GM21529 (cell line): ENCODE results near the gene IFNGR1.
"Not testable (repeated sequence)": the region's sequence is repeated elsewhere in the genome, so short reads cannot be mapped to it uniquely, and the experiment has no call there.

Experiments
- ATAC-seq: cut with Tn5 transposase; IDR thresholded peaks from one replicate; pipeline ENCODE4 v1.9.1; 2021; ENCODE audit not compliant: unreplicated experiment

IFNGR1 gene

DNA sequence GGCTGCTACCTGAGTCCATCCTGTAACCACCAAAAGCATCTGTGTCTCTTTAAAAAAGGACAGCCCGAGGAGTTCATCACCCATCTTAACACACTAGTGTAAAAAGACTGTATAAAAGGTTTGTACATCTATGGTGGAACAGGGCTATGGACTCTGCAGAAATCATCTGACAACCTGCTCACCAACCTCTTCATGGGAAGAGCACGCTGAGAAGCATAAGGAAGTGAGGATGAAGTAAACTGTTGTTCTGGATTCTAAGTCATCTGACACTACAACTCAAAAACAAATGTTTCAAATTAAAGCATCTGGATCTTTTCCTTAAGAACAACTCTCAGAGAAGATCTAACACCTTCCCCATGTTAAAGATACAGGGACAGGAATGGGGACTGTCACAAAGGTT is 5.4 kb downstream of the IFNGR1 start:
- ATAC-seq = no peak

DNA sequence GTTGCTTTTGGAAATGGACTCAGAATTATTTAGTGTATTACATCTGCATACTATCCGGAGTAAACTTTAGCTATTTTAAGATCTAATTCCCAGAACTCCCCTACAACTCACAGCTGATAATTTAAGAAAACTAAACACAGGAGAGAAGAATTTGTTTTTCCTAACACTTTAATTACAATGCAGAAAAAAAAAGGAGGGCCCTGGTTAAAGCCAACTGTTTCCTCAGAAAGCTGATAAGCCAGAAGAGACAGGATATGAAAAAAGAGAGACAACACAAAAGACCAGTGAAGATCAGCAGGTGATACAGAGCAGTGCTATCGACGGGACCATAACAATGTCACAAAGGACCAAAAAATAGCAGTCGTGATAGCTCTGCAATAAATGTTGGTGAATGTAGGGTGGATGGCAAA is 5.8 kb downstream of the IFNGR1 start:
- no peak for ATAC-seq

DNA sequence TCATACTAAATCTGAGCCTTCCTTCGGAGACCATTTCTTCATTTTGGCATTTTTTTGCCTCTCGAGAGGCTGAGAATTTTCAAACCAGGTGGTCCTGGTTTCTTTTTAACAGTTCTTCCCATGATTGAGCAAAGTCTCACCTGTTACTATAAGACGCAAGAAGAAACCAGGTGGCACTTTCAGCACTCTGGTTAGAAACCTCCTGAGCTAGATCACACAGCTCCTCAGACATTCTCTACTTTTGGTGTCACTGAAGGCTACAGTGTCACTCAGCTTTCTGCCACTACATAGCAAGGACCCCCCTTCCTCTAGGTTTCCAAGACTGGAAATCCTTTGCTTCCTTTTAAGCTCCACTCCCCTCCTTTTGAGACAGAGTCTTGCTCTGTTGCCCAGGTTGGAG is 7.3 kb downstream of the IFNGR1 start:
- ATAC-seq = no peak

DNA sequence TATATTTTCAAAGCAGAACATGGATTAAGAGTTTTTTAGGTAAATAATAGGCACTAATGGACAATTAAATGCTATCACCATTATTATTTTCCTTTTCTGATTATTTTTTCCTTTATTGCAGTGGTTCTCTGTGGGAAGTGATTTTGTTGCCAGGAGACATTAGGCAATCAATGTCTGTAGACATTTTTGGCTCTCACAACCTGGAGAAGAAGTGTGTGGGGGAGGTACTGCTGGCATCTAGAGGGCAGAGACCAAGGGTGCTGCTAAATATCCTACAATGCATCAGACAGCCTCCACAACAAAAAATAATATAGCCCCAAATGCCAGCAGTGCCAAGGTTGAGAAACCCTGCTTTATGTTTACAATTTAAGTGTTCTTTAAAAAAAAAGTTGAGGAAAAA is 8.3 kb downstream of the IFNGR1 start:
- ATAC-seq = no peak

DNA sequence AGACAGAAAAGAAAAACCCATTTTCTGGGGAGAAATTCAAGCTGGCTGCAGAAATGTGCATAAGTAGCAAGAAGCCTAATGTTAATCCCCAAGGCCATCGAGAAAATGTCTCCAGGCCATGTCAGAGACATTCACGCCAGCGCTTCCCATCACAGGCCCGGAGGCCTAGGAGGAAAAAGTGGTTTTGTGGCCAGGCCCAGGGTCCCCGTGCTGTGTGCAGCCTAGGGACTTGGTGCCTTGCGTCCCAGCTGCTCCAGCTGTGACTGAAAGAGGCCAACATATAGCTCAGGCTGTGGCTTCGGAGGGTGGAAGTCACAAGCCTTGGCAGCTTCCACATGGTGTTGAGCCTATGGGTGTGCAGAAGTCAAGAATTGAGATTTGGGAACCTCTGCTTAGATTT is 10.9 kb downstream of the IFNGR1 start:
- no peak for ATAC-seq

DNA sequence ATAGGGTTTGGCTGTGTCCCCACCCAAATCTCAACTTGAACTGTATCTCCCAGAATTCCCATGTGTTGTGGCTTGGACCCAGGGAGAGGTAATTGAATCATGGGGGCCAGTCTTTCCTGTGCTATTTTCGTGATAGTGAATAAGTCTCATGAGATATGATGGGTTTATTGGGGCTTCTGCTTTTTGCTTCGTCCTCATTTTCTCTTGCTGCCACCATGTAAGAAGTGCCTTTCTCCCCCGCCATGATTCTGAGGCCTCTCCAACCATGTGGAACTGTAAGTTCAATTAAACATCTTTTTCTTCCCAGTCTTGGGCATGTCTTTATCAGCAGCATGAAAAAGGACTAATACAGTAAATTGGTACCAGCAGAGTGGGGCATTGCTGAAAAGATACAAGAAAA is 11.7 kb downstream of the IFNGR1 start:
- ATAC-seq = not testable (repeated sequence)

DNA sequence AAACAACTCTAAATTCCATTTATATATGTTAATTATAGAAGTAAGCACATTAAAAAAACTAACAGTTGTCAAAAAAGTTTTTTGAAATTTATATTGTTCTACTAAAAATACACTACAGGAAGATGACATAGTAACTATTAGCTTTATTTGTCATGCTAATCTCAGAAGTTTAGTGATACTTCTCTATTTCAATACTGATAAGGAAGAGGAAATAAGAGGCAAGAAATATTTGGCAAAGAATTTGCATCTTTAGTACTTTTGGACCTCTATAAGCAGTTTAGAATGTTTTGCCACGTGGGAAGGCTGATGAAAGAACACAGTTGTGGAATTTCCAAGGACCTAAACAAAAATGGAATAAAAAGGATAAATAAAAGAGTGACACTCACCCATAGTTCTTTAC is 12.6 kb downstream of the IFNGR1 start:
- ATAC-seq = no peak

DNA sequence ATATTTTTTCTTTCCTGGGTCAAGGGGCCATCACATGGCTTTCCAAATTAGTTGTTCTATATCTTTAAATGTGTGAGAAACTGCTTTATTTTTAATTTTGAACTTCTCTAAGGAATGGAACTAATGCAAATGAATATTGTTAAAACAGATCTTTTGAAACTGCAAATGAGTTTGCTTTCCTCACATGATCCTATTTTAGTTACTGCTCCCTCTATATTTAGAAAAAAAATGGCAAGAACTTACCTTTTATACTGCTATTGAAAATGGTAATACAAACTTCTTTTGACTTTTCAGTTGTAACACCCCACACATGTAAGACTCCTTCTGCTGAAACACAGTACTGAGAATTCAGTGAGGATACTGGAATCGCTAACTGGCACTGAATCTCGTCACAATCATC is 15.9 kb downstream of the IFNGR1 start:
- no peak for ATAC-seq

DNA sequence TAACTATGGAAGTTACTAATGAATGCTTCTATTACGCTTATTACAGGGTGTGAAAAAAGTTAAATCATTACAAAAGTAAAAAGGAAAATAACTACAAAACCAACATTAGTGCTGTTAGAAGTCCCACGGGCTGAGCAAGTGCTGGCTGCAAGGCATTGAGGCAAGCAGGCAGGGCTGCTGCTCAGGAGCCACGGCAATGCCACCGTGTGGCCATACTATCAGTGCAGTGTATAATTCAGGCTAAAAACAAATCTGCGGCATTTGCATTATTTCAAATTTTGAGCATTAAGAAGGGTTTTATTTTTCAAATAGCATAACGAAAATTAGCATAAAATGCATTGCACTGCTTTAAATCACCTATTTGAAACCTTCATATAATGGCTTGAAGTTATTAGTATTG is 17.1 kb downstream of the IFNGR1 start:
- ATAC-seq = peak; percentile 56

DNA sequence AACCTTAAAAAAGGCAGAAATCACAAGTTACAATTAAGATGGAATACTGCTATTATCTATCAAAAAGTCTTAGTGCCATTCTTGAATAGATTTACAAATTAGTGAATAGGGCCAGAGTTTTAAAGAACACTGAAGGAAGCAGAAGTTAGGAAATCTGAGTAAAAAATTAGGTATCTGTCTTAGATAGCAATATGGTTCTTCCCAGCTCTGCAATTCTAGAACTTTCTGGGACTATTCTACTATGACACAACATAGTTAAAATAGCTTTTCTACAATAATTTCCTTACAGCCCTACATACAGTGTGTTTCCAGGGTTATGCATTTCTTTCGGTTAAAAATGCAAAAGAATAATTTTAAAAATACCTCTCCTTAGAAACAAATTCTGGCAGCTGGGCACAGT is 18.2 kb downstream of the IFNGR1 start:
- no peak for ATAC-seq

DNA sequence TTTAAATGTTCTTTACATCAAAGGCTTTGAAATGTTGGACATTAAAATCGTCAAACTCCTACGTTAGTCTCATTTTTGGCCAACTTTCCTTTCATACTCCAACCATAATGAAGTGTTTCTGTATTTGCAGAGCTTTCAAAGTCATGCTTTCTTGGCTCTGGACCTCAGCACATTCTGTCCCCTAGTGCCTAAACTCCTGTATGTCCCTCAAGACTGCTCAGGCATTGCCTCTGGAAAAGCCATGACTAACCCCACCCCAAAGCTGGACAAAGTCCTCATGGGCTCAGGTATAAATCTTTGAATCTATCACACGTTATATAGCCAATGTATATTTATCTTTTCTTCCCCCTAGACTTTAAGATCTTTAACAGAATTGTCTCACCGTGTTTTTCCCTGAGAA is 18.9 kb downstream of the IFNGR1 start:
- ATAC-seq = no peak

DNA sequence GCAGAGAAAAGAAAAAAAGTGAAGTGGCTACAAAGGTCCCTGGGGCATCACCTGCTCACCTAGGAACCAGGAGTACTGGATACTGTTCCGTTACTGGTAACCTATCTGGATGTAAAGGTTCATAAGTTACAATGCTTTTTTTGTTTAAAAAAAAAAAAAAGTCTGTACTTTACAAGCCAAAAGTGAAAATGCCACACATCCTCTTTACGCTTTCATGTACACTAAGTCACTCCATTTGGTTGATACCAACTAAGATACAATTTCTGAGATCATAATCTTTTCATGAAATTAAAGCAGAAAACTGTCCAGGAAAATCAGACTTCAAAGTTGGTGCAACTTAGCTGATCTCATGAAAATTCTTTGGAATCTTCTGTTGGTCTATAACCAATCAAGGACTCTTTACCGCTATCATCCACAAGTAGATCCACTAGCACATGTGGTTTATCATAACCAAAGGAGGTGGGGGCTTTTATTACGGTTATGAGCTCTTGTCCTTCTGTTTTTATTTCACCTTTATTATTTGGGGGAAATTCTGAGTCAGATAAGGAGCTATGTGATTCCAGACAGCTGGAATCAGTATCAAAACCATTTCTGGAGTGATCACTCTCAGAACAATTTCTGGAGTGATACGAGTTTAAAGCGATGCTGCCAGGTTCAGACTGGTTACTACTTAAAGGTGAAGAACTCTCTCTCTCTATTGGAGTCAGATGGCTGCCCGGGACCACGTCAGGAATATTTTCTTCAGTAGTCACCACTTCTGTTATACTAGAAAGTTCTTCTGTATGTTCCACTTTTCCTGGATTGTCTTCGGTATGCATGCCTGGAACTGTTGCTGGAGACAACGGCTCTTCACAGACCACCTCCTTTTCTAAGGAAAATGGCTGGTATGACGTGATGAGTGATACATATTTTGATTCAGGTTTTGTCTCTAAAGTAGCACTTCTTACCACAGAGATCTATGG is 21.2 kb downstream of the IFNGR1 start:
- no peak for ATAC-seq

DNA sequence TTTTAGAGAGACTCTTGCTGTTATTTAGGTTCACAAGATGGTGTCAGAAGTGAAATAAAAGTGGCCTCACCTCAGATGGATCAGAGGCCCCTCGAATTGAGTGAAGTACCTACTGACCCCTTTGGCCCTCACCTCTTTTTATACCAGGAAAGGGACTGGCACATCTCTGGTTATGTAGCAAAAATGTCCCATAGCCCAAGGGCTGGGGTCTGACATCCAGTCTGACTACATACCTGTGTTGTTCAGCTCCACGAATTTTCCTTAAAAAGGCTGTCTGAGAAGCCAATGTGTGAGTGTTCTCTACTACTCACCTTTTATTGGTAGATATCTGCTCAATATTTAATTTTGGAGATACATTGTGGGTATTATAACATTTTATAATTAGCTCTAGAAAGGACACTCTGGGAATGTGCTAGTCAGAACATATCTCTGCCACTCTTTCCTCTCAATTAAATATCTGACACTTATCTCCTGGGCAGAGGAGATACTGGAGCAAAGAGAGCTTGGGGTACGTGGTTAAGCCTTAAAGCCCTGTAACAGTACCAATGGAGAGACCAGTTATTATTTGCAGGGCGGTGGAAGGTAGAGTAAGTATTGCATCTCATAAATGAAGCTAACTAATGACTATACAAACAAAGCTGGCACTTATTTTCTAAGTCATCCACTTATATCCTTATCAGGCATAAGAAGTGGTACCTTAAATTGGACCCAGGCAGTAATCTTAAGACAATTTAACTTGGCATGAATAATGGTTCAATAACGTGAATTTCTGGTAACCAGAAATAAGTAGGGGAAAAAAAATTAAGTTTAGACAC is 25.7 kb downstream of the IFNGR1 start:
- ATAC-seq = no peak

DNA sequence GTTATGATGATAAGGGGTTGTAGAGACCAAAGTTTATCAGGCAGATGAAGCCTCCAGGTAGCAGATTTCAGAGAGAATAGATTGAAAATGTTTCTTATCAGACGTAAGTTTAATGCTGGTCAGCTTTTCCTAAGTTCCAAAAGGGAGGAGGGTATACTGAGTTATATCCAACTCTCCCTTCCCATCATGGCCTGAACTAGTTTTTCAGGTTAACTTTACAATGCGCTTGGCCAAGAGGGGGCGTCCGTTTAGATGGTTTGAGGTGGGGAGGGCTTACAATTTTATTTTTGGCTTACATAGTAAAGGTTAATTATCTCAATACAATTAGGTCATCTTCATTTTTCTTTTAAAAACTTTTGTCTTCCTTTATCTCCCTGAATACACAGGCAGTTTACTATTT is 26.4 kb downstream of the IFNGR1 start:
- no peak for ATAC-seq

DNA sequence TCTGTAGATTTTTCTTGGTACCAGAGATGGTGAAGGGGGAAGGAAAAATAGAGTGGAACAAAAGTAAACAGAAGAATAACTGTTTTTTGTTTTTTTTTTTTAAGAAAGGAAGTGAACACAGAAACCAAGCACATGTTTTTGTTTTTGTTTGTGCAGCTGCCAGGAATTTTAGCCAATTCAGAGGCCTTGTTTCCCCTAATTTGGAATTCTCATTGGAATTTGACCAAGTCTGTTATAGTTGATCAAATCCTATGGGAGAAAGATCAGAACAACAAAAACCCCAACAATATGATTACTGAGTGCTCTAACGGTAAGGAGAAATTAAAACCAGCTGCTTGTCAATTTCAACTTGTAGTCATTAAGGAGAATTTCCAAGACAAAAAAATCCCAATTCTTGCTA is 27.5 kb downstream of the IFNGR1 start:
- ATAC-seq = no peak

DNA sequence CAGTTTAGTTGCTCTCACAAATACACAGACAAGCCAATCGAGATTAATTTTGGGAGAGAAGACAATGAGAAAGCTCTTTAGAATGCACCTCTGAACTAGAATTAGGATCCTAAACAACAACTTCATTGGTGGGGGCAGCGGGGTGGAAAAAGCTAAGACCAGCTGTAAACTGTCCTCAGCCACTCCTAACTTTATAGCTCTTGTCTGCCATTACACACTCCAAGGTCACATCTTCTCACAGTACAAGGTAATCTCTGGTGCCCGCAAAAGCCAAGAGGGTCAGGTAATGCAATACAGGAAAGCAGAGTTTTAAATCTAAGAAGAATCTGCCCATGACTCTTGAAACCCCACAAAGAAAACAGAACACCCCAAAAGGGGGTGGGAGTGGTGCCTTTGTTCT is 27.9 kb downstream of the IFNGR1 start:
- no peak for ATAC-seq

DNA sequence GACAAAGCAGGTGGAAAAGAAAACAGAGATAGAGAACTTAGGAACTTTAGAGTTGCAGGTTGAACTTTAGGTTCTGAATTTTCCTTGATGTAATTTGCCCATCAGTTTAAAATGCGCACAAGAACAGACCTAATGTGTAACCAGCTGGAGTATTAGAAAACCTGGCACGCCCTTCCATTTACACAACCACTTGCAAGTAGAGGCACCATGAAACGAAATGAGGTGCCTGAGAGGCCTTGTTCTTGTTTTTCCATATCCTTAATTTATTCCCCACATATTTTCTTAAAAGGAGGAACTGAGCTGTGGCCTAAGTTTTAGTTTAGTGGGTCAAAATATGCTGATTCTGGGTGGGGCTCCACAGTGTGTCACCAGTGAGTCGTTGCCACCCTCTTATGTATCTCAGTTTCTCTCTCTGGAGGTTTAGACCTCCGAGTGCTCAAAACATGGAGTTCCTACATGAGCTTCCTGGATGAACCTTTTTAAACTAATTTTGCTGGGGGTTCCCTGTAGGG is 28.5 kb downstream of the IFNGR1 start:
- ATAC-seq = no peak

DNA sequence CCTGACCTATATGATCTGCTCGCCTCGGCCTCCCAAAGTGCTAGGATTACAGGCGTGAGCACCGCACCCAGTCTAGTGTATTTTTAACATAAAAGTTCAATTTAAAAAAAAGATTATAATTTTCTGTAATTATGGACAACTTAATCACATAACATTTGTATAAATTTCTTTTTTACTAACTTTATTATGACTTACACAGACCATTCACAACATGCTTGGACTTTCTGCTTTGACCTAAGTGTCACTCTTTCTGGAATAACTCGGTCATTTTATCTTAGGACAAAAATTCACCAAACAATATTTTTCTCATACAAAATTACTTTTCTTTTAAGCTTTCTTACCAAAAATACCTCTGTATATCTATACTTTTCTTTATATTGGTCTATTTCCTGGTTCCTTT is 30.3 kb downstream of the IFNGR1 start:
- ATAC-seq = no peak

DNA sequence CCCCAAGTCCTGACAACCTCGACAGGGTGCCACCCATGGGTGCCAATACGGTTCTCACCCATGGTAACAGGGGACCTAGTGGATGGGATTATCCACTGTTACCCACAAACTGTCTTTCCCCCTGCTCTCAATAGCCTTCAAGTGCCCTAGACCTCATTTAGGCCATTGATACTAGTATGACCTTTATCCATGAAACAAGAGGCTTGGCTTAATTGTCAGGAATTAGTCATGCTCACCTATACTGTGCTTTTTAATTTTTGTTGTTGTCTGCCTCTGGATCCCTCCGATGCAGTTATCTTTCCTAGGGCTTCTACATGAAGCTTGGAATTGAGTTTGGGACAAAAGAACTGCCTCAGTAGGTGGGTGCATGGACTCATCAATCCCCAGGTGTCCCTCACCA is 33.9 kb downstream of the IFNGR1 start:
- no peak for ATAC-seq

DNA sequence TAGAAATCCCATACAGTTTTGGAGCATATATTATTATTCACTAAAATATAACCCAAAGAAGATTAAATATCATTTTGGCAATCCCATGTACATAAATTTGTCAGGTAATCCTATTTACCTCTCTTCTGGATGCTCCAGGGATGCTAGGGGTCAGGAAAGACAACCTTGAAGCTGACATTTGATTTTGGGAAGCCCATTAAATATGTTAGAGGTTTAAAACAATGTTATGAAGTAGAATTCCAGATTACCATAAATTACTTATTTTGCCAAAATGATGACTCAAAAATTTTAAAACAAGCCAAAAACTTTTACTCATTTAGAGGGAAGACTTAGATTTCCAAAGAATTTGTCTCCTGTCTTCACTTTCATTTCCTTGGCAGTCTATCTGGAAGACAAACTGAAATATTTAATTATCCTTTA is 36.5 kb downstream of the IFNGR1 start:
- ATAC-seq = no peak

DNA sequence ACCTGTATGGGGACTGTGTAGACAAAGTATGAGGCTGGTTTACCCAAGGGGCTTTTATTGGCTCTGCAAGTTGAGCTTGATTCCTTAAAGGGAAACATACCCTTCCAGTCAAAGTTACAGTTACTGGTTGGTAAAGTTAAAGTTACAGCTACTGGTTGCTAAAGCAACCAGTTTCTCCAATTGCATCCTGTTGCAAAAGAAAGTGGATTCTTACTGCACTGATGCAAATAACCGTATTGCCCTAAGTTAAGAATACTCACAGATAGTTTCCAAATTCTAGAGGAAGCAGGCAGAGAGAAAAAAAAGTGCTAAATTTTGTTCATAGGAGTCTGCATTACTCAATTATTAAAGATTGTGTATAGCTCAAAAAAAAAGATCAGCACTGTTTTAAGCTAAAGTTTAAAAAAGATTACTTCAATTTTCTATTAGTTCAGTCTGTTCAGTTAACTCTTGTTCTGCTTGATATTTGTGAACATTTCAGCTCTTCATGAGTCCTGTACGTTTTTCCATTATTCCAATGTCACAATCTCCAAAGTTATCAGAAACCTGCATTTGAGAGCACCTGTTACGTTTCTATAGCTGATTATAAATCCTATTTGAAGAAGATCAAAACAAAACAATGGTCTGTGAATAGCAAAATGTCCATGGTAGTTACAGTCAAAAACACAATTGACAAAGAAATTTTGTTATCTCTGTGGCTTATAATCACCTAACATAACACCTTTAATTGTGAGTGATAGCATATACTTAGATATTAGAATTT is 37.1 kb downstream of the IFNGR1 start:
- no peak for ATAC-seq
